Measurements from ENCODE around the gene EHD2. TPM values are rescaled to one million over a fixed set of nuclear protein-coding genes. Genes with fewer than 3 reads are reported as not detected.

EHD2 gene
- total RNA-seq, 1 experiment from 2014 or later, result 60.5 TPM

DNA sequence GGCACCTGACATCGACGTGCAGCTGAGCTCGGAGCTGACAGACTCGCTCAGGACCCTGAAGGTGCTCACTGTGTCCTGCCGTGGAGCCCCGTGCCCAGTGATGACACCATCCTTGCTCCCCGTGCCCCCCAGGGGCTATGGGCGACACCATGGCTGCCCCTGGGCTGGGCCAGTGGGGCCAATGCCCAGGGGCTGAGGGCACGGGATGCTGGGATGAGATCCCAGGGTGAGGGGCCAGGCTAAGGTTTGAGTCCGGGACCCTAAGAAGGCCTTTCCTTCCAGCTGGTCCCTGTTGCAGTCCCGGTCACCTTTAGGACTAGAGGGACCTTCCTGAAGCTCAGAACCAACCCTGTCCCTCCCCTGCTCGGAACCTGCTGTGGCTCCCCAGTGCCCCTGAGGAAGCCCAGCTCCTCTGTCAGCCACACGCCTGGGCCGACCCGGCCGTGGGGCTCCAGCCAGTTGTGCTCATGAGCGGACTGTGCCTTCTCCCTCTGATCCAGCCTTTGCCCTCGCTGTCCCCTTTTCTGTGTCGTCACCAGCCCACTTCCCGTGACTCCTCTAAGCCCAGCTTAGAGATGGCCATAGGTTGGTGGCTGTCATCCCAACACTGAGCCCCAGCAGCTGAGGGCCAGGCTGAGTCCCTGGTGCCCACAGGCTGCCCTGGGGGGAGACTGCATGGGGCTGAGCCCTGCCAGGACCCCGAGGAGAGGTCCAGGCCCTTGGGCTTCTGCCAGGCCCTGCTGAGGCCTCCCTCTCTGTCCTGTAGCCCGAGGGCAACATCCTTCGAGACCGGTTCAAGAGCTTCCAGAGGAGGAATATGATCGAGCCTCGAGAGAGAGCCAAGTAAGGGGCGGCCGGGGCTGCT lies 42.8 kb downstream of the EHD2 start:
- Histone ChIP-seq H3K9me3 (ENCODE audit: control insufficient read depth in 1 of 2, insufficient read depth in 1 of 2, low read depth in 1 of 2, low read length in 2 of 2) (no peaks in the 10 kb centered on the region), H3K4me3 (replicated peaks in 1 of 2; ENCODE audit: low read depth in 1 of 2, low read length in 2 of 2) (no peak overlapping the region), H3K27ac (ENCODE audit: low read depth, low read length) (no peak overlapping the region), H3K79me2 (ENCODE audit: insufficient read depth, low read length) (peaks cover 8% of the 10 kb centered on the region; the same call in 1 of the 2 replicates), H4K20me1 (ENCODE audit: insufficient read depth) (peaks cover 6% of the 10 kb centered on the region; the same call in 1 of the 2 replicates), H3K4me1 (ENCODE audit: control insufficient read depth in 1 of 2, insufficient read depth in 2 of 2, low read length in 2 of 2) (no peaks in the 10 kb centered on the region), H3K4me2 (ENCODE audit: low read length) (no peak overlapping the region), H3K27me3 (ENCODE audit: insufficient read depth, low read length) (no peaks in the 10 kb centered on the region), H3K9me2 (ENCODE audit: insufficient read depth) (no peaks in the 10 kb centered on the region), H3K9ac (ENCODE audit: low read length) (no peak overlapping the region), H3K36me3 (ENCODE audit: control insufficient read depth in 1 of 2, insufficient read depth in 2 of 2, low read length in 2 of 2) (peaks cover 30 to 64% of the 10 kb centered on the region in 2 experiments), H2AFZ (ENCODE audit: low read depth, low read length, poor library complexity, severe bottlenecking) (no peak overlapping the region)
- CTCF ChIA-PET, result interaction anchor here (2.3 kb wide), 1 partner anchor 10 kb away, joined by 9 read pairs; no protein-coding TSS in a partner anchor
- no peak for DNase-seq (ENCODE audit: low read depth, low spot score)
- TF ChIP-seq ELF1 (IDR thresholded peaks at IDR 0.05; ENCODE audit: borderline replicate concordance, low read depth) (no peak), FOSL1 (IDR thresholded peaks at IDR 0.05; ENCODE audit: low read depth) (no peak), POLR2A (IDR thresholded peaks at IDR 0.05; ENCODE audit: borderline replicate concordance, extremely low read depth, insufficient read depth, insufficient read length) (no peak), CBX3 (IDR thresholded peaks at IDR 0.05; ENCODE audit: low read depth) (no peak), ZNF274 (IDR thresholded peaks at IDR 0.05; ENCODE audit: low read depth, low read length) (no peak)
- TF ChIP-seq, protein P1, sequence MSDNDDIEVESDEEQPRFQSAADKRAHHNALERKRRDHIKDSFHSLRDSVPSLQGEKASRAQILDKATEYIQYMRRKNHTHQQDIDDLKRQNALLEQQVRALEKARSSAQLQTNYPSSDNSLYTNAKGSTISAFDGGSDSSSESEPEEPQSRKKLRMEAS (IDR thresholded peaks at IDR 0.05), result no peak
- TF ChIP-seq, protein P2, sequence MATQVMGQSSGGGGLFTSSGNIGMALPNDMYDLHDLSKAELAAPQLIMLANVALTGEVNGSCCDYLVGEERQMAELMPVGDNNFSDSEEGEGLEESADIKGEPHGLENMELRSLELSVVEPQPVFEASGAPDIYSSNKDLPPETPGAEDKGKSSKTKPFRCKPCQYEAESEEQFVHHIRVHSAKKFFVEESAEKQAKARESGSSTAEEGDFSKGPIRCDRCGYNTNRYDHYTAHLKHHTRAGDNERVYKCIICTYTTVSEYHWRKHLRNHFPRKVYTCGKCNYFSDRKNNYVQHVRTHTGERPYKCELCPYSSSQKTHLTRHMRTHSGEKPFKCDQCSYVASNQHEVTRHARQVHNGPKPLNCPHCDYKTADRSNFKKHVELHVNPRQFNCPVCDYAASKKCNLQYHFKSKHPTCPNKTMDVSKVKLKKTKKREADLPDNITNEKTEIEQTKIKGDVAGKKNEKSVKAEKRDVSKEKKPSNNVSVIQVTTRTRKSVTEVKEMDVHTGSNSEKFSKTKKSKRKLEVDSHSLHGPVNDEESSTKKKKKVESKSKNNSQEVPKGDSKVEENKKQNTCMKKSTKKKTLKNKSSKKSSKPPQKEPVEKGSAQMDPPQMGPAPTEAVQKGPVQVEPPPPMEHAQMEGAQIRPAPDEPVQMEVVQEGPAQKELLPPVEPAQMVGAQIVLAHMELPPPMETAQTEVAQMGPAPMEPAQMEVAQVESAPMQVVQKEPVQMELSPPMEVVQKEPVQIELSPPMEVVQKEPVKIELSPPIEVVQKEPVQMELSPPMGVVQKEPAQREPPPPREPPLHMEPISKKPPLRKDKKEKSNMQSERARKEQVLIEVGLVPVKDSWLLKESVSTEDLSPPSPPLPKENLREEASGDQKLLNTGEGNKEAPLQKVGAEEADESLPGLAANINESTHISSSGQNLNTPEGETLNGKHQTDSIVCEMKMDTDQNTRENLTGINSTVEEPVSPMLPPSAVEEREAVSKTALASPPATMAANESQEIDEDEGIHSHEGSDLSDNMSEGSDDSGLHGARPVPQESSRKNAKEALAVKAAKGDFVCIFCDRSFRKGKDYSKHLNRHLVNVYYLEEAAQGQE (IDR thresholded peaks at IDR 0.05; ENCODE audit: low read depth), result no peak
- no peak for ATAC-seq
- intact Hi-C loops (cut with micrococcal nuclease), result no loop called here
- no TSS peak for BruUV-seq (replicated peaks)
- POLR2A ChIA-PET, result no interaction called here
- RAD21 ChIA-PET (ENCODE audit: low non-redundant PET in 1 of 2, low total read pairs in 2 of 2, uncharacterized antibody in 2 of 2, unreplicated experiment in 2 of 2), result no interaction called here

Data from HCT116 (cell line).